Endothelial cell (in vitro differentiated cells): Measurements from ENCODE around the gene PRR18. TPM values are rescaled to one million over a fixed set of nuclear protein-coding genes. Genes with fewer than 3 reads are reported as not detected.

Experiments used
- DNase-seq: peaks from one replicate; pipeline ENCODE4 v3.0.0; 2021; ENCODE audit warnings: low spot score
- H3K27ac Mint-ChIP-seq: one replicate; pipeline ENCODE4 v1.8.0; 2021; ENCODE audit warnings: mixed read lengths, inconsistent platforms; ENCODE audit not compliant: unreplicated experiment
- H3K27me3 Mint-ChIP-seq: one replicate; pipeline ENCODE4 v1.8.0; 2021; ENCODE audit warnings: mild to moderate bottlenecking, moderate library complexity, mixed read lengths, inconsistent platforms; ENCODE audit not compliant: unreplicated experiment
- H3K36me3 Mint-ChIP-seq: one replicate; pipeline ENCODE4 v1.8.0; 2021; ENCODE audit warnings: mild to moderate bottlenecking, low read depth, mixed read lengths, inconsistent platforms; ENCODE audit not compliant: unreplicated experiment
- H3K4me1 Mint-ChIP-seq: one replicate; pipeline ENCODE4 v1.8.0; 2021; ENCODE audit warnings: mild to moderate bottlenecking, mixed read lengths, inconsistent platforms; ENCODE audit not compliant: unreplicated experiment
- H3K4me3 Mint-ChIP-seq: one replicate; pipeline ENCODE4 v1.8.0; 2021; ENCODE audit warnings: mild to moderate bottlenecking, mixed read lengths, inconsistent platforms; ENCODE audit not compliant: unreplicated experiment
- H3K9me3 Mint-ChIP-seq: one replicate; pipeline ENCODE4 v1.8.0; 2021; ENCODE audit warnings: mixed read lengths, inconsistent platforms; ENCODE audit not compliant: unreplicated experiment
- CTCF ChIP-seq: fragments of 200-600 bp; sonication (generic); IDR thresholded peaks from one replicate; pipeline ENCODE4 v1.5.0; 2021; ENCODE audit warnings: antibody characterized with exemption; ENCODE audit not compliant: unreplicated experiment
- total RNA-seq: library from RNA; stranded (reverse); fragmentation: NEBNext Ultra II Directional; extraction: Animal tissue kit (Norgen Biotek cat#: 25700); gene quantifications from one replicate; pipeline ENCODE4 v1.2.1, GENCODE V29; 2021; ENCODE audit not compliant: unreplicated experiment

Gene PRR18
- total RNA-seq, 1 donor from 2014 or later, result 1.1 TPM

DNA sequence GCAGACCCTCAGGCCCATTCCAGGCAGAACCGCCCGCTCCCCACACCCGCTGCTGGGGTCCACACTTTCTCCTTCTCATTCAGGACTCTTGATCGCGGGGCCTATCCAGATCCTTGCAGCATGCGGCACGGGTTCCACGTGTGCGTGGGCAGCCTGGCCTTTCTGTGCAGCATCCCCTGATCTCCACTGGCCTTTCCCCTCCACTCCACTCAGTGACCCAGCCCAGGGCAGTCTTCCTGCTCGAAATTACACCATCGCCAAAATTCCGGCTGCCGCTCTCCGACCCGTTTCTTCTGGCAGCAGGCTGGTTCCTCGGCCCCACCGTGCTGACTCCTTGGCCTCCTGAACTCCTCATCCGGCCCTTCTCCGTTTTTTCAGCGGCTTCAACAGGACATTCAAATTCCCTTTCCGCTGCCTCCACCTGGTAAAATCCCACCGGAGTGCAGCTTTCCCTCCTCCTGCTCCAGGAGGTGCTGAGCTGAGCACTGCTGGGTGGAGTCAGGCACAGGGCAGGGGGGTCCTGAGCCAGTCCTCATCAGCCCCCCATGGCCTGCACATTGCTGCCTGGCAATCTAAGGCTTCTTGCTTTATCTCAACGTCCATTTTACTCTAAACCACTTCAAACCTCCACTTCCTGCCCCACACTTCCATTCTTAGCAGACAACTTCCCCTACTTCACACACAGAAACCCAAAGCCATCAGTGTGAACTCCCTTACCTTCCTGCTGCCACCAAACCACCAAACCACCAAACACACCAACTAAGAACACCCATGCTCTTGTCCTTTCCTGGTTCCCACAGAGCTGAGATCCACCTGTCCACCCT, 25.2 kb upstream of the PRR18 start:
- Mint-ChIP-seq H3K9me3 (no peaks in the 10 kb centered on the region), H3K36me3 (peaks cover 19% of the 10 kb centered on the region), H3K27ac (peak overlapping the region; percentile 77), H3K4me3 (peak overlapping the region; percentile 21), H3K4me1 (peaks cover 36% of the 10 kb centered on the region), H3K27me3 (peaks cover 6% of the 10 kb centered on the region)
- TF ChIP-seq CTCF, result no peak
- peak; percentile 25 for DNase-seq

GRCh38 chr6:166331503-166332415, 23.6 kb upstream of the PRR18 start:
- Mint-ChIP-seq H3K4me1 (peaks cover 32% of the 10 kb centered on the region), H3K27ac (no peak overlapping the region), H3K9me3 (no peaks in the 10 kb centered on the region), H3K27me3 (peaks cover 3% of the 10 kb centered on the region), H3K4me3 (no peak overlapping the region), H3K36me3 (peaks cover 17% of the 10 kb centered on the region)
- no peak for TF ChIP-seq CTCF
- DNase-seq, result no peak

- H3K9me3 Mint-ChIP-seq, result no peaks in the 10 kb centered on the region
- H3K4me3 Mint-ChIP-seq, result no peak overlapping the region
- H3K27me3 Mint-ChIP-seq, result peaks cover 3% of the 10 kb centered on the region
These were observed 22.4 kb upstream of the PRR18 start for GRCh38 chr6:166330612-166331011.

DNA sequence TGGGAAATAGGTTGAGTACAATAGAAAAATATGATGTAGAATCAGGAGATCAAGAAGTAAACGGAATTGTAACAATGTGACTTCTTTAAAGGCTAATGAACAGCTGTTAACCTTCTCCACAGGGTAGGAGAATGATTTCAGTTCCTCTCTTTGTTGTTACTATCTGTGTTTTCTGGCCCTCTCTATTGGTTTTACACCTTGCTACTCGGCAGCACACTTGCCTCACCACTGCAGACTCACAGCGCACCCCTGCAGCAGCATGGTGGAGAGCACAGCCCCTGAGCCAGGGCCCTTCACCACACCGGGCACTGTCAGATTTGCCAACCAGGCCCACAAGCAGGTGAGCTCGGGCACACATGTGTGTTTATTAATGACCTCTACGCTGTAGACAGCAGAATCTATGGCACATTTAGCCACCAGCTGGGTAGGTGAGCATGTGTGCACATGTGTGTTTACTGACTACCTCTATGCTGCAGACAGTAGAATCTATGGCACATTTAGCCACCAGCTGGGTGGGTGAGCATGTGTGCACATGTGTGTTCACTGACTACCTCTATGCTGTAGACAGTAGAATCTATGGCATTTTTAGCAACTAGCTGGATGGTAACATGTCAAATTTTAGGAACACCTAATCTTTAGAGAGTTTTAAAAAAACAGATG, 17.3 kb upstream of the PRR18 start:
- Mint-ChIP-seq H3K4me1 (peaks cover 12% of the 10 kb centered on the region), H3K36me3 (peaks cover 11% of the 10 kb centered on the region), H3K4me3 (no peak overlapping the region), H3K9me3 (no peaks in the 10 kb centered on the region), H3K27me3 (no peaks in the 10 kb centered on the region), H3K27ac (no peak overlapping the region)
- no peak for TF ChIP-seq CTCF
- DNase-seq, result no peak

More at GRCh38 chr6:166330612-166331011, 22.4 kb upstream of the PRR18 start:
- Mint-ChIP-seq H3K27ac (peak overlapping the region; percentile 42), H3K36me3 (peaks cover 17% of the 10 kb centered on the region), H3K4me1 (peaks cover 33% of the 10 kb centered on the region)
- TF ChIP-seq CTCF, result no peak
- peak; percentile 76 for DNase-seq
